ENCODE measurements around the gene PLCH2. TPM values are rescaled to one million over a fixed set of nuclear protein-coding genes. Genes with fewer than 3 reads are reported as not detected.
A peak's percentile ranks its signal among the peaks of the same experiment; 100 is the strongest.

Gene PLCH2
- total and polyA plus RNA-seq, 9 of the 15 experiments (the other 6 are each of a cell fraction or from before 2014, with no cell fraction given) = 0.16 TPM; not detected in 8

DNA sequence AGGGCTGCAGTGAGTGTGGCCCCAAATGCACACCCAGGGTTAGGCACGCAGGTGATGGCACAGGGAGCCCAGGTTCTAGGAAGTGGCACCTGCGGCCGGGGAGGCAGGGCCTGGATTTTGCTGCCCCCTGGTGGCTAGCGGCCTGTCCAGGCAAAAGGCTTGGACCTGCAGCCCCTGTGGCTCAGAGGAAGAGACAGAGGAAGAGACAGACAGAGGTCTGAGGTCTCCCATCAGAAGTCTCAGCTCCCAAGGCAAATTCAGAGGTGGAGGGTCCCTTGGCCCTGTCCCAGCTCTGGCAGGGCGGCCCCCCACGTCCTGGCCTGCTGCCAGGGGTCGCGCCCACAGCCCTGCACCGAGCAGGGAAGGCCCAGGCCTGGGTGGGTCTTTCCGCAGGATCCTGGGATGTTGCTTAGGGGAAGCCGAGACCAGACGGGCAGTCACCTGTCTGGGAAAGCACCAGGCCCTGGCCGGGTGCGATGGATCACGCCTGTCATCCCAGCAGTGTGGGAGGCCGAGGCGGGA lies 72.0 kb downstream of the PLCH2 start (continued):
- TF ChIP-seq ZNF740 (CRISPR knock-in tag; IDR thresholded peaks at IDR 0.05) (no peak), ZNF740 (tag; IDR thresholded peaks at IDR 0.05) (no peak), ETV1 (tag; conservative IDR thresholded peaks at IDR 0.05; ENCODE audit: low read depth) (no peak), NEUROD1 (IDR thresholded peaks at IDR 0.05; ENCODE audit: borderline replicate concordance, low read depth, low read length, partially characterized antibody) (no peak), RNF2 (IDR thresholded peaks at IDR 0.05) (0 out of 2 replicates have a peak, but pooled peaks have one; percentile 41), SPI1 (IDR thresholded peaks at IDR 0.05; ENCODE audit: borderline replicate concordance, low read depth, low read length) (0 out of 2 replicates have a peak, but pooled peaks have one; percentile 57), PTBP1 (IDR thresholded peaks at IDR 0.05; ENCODE audit: low read depth, low read length) (no peak), ZFP36 (IDR thresholded peaks at IDR 0.05; ENCODE audit: low read depth, low read length, partially characterized antibody) (peak; percentile 40), DMBX1 (CRISPR knock-in tag; IDR thresholded peaks at IDR 0.05; ENCODE audit: borderline replicate concordance) (0 out of 2 replicates have a peak, but pooled peaks have one; percentile 57)
- TF ChIP-seq, protein P1, sequence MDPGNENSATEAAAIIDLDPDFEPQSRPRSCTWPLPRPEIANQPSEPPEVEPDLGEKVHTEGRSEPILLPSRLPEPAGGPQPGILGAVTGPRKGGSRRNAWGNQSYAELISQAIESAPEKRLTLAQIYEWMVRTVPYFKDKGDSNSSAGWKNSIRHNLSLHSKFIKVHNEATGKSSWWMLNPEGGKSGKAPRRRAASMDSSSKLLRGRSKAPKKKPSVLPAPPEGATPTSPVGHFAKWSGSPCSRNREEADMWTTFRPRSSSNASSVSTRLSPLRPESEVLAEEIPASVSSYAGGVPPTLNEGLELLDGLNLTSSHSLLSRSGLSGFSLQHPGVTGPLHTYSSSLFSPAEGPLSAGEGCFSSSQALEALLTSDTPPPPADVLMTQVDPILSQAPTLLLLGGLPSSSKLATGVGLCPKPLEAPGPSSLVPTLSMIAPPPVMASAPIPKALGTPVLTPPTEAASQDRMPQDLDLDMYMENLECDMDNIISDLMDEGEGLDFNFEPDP (CRISPR knock-in tag; IDR thresholded peaks at IDR 0.05) = 0 out of 2 replicates have a peak, but pooled peaks have one; percentile 57
- TF ChIP-seq, protein P2, sequence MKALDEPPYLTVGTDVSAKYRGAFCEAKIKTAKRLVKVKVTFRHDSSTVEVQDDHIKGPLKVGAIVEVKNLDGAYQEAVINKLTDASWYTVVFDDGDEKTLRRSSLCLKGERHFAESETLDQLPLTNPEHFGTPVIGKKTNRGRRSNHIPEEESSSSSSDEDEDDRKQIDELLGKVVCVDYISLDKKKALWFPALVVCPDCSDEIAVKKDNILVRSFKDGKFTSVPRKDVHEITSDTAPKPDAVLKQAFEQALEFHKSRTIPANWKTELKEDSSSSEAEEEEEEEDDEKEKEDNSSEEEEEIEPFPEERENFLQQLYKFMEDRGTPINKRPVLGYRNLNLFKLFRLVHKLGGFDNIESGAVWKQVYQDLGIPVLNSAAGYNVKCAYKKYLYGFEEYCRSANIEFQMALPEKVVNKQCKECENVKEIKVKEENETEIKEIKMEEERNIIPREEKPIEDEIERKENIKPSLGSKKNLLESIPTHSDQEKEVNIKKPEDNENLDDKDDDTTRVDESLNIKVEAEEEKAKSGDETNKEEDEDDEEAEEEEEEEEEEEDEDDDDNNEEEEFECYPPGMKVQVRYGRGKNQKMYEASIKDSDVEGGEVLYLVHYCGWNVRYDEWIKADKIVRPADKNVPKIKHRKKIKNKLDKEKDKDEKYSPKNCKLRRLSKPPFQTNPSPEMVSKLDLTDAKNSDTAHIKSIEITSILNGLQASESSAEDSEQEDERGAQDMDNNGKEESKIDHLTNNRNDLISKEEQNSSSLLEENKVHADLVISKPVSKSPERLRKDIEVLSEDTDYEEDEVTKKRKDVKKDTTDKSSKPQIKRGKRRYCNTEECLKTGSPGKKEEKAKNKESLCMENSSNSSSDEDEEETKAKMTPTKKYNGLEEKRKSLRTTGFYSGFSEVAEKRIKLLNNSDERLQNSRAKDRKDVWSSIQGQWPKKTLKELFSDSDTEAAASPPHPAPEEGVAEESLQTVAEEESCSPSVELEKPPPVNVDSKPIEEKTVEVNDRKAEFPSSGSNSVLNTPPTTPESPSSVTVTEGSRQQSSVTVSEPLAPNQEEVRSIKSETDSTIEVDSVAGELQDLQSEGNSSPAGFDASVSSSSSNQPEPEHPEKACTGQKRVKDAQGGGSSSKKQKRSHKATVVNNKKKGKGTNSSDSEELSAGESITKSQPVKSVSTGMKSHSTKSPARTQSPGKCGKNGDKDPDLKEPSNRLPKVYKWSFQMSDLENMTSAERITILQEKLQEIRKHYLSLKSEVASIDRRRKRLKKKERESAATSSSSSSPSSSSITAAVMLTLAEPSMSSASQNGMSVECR (CRISPR knock-in tag; IDR thresholded peaks at IDR 0.05) = no peak
- TF ChIP-seq, protein P3, sequence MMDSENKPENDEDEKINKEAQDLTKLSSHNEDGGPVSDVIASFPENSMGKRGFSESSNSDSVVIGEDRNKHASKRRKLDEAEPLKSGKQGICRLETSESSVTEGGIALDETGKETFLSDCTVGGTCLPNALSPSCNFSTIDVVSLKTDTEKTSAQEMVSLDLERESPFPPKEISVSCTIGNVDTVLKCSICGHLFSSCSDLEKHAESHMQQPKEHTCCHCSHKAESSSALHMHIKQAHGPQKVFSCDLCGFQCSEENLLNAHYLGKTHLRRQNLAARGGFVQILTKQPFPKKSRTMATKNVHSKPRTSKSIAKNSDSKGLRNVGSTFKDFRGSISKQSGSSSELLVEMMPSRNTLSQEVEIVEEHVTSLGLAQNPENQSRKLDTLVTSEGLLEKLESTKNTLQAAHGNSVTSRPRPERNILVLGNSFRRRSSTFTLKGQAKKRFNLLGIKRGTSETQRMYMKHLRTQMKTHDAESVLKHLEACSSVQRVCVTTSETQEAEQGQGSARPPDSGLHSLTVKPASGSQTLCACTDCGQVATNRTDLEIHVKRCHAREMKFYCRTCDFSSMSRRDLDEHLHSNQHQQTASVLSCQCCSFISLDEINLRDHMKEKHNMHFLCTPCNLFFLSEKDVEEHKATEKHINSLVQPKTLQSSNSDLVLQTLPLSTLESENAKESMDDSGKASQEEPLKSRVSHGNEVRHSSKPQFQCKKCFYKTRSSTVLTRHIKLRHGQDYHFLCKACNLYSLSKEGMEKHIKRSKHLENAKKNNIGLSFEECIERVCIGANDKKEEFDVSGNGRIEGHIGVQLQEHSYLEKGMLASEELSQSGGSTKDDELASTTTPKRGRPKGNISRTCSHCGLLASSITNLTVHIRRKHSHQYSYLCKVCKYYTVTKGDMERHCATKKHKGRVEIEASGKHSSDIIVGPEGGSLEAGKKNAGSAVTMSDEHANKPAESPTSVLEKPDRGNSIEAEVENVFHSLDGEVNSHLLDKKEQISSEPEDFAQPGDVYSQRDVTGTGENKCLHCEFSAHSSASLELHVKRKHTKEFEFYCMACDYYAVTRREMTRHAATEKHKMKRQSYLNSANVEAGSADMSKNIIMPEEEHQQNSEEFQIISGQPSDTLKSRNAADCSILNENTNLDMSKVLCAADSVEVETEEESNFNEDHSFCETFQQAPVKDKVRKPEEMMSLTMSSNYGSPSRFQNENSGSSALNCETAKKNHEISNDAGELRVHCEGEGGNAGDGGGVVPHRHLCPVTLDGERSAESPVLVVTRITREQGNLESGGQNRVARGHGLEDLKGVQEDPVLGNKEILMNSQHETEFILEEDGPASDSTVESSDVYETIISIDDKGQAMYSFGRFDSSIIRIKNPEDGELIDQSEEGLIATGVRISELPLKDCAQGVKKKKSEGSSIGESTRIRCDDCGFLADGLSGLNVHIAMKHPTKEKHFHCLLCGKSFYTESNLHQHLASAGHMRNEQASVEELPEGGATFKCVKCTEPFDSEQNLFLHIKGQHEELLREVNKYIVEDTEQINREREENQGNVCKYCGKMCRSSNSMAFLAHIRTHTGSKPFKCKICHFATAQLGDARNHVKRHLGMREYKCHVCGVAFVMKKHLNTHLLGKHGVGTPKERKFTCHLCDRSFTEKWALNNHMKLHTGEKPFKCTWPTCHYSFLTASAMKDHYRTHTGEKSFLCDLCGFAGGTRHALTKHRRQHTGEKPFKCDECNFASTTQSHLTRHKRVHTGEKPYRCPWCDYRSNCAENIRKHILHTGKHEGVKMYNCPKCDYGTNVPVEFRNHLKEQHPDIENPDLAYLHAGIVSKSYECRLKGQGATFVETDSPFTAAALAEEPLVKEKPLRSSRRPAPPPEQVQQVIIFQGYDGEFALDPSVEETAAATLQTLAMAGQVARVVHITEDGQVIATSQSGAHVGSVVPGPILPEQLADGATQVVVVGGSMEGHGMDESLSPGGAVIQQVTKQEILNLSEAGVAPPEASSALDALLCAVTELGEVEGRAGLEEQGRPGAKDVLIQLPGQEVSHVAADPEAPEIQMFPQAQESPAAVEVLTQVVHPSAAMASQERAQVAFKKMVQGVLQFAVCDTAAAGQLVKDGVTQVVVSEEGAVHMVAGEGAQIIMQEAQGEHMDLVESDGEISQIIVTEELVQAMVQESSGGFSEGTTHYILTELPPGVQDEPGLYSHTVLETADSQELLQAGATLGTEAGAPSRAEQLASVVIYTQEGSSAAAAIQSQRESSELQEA (IDR thresholded peaks at IDR 0.05; ENCODE audit: low read depth) = 0 out of 2 replicates have a peak, but pooled peaks have one; percentile 31
